Lung (tissue), 12 donors: Measurements from ENCODE around the gene LIPI. TPM values are rescaled to one million over a fixed set of nuclear protein-coding genes. Genes with fewer than 3 reads are reported as not detected.

ENCODE experiments used
- ATAC-seq: fragments of 200-7000 bp; cut with Tn5 transposase; one replicate; pipeline ENCODE4 v1.9.1; 2020; ENCODE audit warnings: moderate number of reproducible peaks; ENCODE audit not compliant: insufficient read depth, low FRiP score
- DNase-seq, 3 donors: peaks; one replicate each; pipeline ENCODE4 v3.0.0-alpha.2; 2013 to 2017
- H3K27ac ChIP-seq, 2 donors: one replicate each; pipeline ENCODE4 v1.5.1; 2013; ENCODE audit warnings: mild to moderate bottlenecking in 2 of 2, moderate library complexity in 2 of 2, control low read depth in 1 of 2, inconsistent platforms in 1 of 2, low read depth in 1 of 2, low read length in 1 of 2
- H3K27me3 ChIP-seq, 3 donors: one replicate each; pipeline ENCODE4 v1.5.1; 2013; ENCODE audit warnings: low read length in 2 of 3; ENCODE audit not compliant: control insufficient read depth in 3 of 3, insufficient read depth in 3 of 3
- H3K36me3 ChIP-seq, 4 donors: one replicate each; pipeline ENCODE4 v1.5.1; 2013; ENCODE audit warnings: low read length in 4 of 4, mild to moderate bottlenecking in 1 of 4, moderate library complexity in 1 of 4; ENCODE audit not compliant: control insufficient read depth in 4 of 4, insufficient read depth in 4 of 4
- H3K4me1 ChIP-seq, 5 donors: one replicate each; pipeline ENCODE4 v1.5.1; 2013; ENCODE audit warnings: low read length in 5 of 5, mild to moderate bottlenecking in 2 of 5, moderate library complexity in 1 of 5; ENCODE audit not compliant: control insufficient read depth in 5 of 5, insufficient read depth in 5 of 5
- H3K4me3 ChIP-seq: one replicate; pipeline ENCODE4 v1.5.1; 2013; ENCODE audit warnings: mild to moderate bottlenecking, control low read depth, moderate library complexity
- H3K9ac ChIP-seq, 2 donors: one replicate each; pipeline ENCODE4 v1.5.1; 2013; ENCODE audit warnings: low read length in 2 of 2, control low read depth in 1 of 2; ENCODE audit not compliant: insufficient read depth in 1 of 2
- H3K9me3 ChIP-seq, 4 donors: one replicate each; pipeline ENCODE4 v1.5.1; 2013; ENCODE audit warnings: low read length in 3 of 4, mild to moderate bottlenecking in 1 of 4, moderate library complexity in 1 of 4; ENCODE audit not compliant: control insufficient read depth in 4 of 4, insufficient read depth in 3 of 4
- WGBS, 2 donors: extraction: QIAGEN DNeasy Blood & Tissue Kit; methylation state at CpG; one replicate each; pipeline ENCODE4 v1.1.7; 2013; 5-methylcytosine and 5-hydroxymethylcytosine counted together
- polyA plus RNA-seq, 2 donors: library from polyadenylated mRNA; stranded (reverse); fragments of 200-250 nt; gene quantifications; one replicate each; pipeline ENCODE4 v1.2.1, GENCODE V29; 2013
- total RNA-seq, 2 donors: library from RNA; depleted of rRNA in 1 of 2; stranded (reverse); fragments of >200 nt in 1 of 2; gene quantifications; one replicate each; pipeline ENCODE4 v1.2.1, GENCODE V29; 2014 to 2021
- TF ChIP-seq, protein P1 (sequence below): IDR thresholded peaks from 2 replicates; pipeline ENCODE4 v1.5.1; 2012; ENCODE audit warnings: mild to moderate bottlenecking; ENCODE audit errors: control extremely low read depth, extremely low read depth
- donor health status: control.
- donor health status: control.
- donor health status: Bipolar disorder and iron deficiency.
- donor health status: healthy.
- donor health status: DM: yes; HTN: yes; CAD: no.

LIPI gene
- total and polyA plus RNA-seq, 4 donors = not detected

DNA sequence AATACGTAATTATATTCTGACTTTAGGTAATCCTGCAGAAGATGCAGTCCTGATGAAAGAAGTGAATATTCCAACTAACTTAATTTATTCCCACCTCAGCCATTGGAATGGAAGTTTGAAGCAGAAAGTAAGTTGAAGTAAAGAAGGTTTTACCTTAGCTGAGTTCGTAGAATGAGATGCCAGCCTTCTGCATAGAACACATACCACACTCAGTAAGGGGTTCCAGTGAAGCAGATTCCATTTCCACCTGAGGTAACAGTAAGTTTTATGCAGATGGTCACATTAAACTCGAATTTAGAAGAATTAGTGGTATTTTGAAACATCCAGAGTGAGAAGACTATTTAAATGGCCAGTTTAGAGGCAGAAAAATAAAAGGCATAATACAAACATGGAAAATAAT is 25.4 kb upstream of the LIPI start:
- TF ChIP-seq, protein P1, sequence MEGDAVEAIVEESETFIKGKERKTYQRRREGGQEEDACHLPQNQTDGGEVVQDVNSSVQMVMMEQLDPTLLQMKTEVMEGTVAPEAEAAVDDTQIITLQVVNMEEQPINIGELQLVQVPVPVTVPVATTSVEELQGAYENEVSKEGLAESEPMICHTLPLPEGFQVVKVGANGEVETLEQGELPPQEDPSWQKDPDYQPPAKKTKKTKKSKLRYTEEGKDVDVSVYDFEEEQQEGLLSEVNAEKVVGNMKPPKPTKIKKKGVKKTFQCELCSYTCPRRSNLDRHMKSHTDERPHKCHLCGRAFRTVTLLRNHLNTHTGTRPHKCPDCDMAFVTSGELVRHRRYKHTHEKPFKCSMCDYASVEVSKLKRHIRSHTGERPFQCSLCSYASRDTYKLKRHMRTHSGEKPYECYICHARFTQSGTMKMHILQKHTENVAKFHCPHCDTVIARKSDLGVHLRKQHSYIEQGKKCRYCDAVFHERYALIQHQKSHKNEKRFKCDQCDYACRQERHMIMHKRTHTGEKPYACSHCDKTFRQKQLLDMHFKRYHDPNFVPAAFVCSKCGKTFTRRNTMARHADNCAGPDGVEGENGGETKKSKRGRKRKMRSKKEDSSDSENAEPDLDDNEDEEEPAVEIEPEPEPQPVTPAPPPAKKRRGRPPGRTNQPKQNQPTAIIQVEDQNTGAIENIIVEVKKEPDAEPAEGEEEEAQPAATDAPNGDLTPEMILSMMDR = no peak
- ATAC-seq = no peak

DNA sequence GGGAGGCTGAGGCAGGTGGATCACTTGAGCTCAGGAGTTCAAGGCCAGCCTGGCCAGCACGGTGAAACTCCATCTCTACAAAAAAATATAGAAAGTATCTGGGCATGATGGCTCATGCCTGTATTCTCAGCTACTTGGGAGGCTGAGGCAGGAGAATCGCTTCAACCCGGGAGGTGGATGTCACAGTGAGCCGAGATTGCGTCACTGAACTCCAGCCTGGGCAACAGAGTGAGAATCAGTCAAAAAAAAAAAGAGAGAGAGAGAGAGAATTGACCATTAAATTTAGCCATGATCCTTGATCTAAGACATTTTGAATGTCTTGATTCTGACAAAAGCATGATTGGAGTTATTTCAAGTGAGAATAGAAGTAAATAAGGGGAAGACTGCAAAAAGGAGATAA is 24.3 kb upstream of the LIPI start:
- H3K4me3 ChIP-seq = no peak overlapping the region
- ATAC-seq = no peak

More for the DNA sequence above, 25.4 kb upstream of the LIPI start:
- no peak for DNase-seq
- WGBS, 2 donors = 54 to 58% methylated on average over 3 of the region's 3 CpGs
- Histone ChIP-seq H3K27me3 (no peaks in the 10 kb centered on the region), H3K9ac (no peak overlapping the region), H3K4me1 (no peaks in the 10 kb centered on the region), H3K36me3 (no peaks in the 10 kb centered on the region), H3K9me3 (no peaks in the 10 kb centered on the region), H3K27ac (no peak overlapping the region), H3K4me3 (no peak overlapping the region)

DNA sequence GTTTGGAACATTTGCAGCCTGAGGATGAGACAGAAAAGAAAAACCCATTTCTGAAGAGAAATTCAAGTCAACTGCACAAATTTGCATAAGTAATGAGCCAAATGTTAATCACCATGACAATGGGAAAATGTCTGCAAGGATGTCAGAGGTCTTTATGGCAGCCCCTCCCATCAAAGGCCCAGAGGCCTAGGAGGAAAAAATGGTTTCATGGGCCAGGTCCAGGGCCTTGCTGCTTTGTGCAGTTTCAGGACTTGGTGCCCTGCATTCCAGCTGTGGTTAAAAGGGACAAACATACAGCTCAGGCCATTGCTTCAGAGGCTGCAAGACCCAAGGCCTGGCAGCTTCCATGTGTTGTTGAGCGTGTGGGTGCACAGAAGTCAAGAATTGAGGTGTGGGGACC is 18.6 kb upstream of the LIPI start:
- H3K9me3 ChIP-seq = peaks cover 0 to 9% (median 7%) of the 10 kb centered on the region in 4 donors
- H3K4me3 ChIP-seq = no peak overlapping the region
- H3K27me3 ChIP-seq = no peaks in the 10 kb centered on the region
- H3K4me1 ChIP-seq = no peaks in the 10 kb centered on the region
- H3K36me3 ChIP-seq = no peaks in the 10 kb centered on the region
- ATAC-seq (no peak), DNase-seq (no peak)
- TF ChIP-seq, protein P1 = no peak
- no peak overlapping the region for H3K9ac ChIP-seq
- H3K27ac ChIP-seq = no peak overlapping the region
- WGBS, 2 donors = 77 to 82% methylated on average over 1 of the region's 1 CpG

More for the DNA sequence above, 24.3 kb upstream of the LIPI start:
- H3K9ac ChIP-seq = no peak overlapping the region
- no peak for DNase-seq
- no peak overlapping the region for H3K27ac ChIP-seq
- TF ChIP-seq, protein P1 = no peak
- H3K36me3 ChIP-seq = no peaks in the 10 kb centered on the region
- peaks cover 0 to under 1% (median 0%) of the 10 kb centered on the region in 4 donors for H3K9me3 ChIP-seq
- no peaks in the 10 kb centered on the region for H3K27me3 ChIP-seq
- WGBS, 2 donors = 84 to 91% methylated on average over 5 of the region's 5 CpGs
- no peaks in the 10 kb centered on the region for H3K4me1 ChIP-seq

DNA sequence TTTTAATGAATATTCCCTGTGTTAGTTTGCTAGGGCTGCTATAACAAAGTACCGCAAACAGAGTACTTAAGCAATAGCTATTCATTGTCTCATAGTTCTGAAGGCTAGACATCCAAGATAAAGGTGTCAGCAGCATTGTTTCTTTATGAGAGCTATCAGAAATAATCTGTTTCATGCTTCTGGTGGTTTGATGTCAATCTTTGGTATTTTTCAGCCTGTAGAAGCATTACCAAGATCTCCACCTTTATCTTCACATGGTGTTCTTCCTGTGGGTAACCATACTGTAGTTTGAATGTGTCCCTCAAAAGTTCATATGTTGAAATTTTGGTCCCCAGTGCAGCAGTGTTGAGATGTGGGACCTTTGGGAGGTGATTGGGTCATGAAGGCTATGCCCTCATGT is 12.6 kb upstream of the LIPI start:
- WGBS, 2 donors = 95 to 97% methylated on average over 1 of the region's 1 CpG
- no peak overlapping the region for H3K27ac ChIP-seq
- TF ChIP-seq, protein P1 = no peak

More for the DNA sequence above, 12.6 kb upstream of the LIPI start:
- H3K4me3 ChIP-seq = no peak overlapping the region
- no peaks in the 10 kb centered on the region for H3K4me1 ChIP-seq
- ATAC-seq (no peak), DNase-seq (no peak)
- no peaks in the 10 kb centered on the region for H3K27me3 ChIP-seq
- no peak overlapping the region for H3K9ac ChIP-seq
- H3K36me3 ChIP-seq = no peaks in the 10 kb centered on the region
- H3K9me3 ChIP-seq = no peaks in the 10 kb centered on the region
